Measurements from ENCODE around the gene MTUS2.

The MTUS2 gene

GRCh38 chr13:29513981-29514719 is 694.0 kb downstream of the MTUS2 start:
- no peak for DNase-seq

- DNase-seq: no peak
Measured at GRCh38 chr13:29514720-29515310, 694.7 kb downstream of the MTUS2 start.

- no peak for DNase-seq
Measured at GRCh38 chr13:29515372-29515771, 695.2 kb downstream of the MTUS2 start.

GRCh38 chr13:29516012-29516411 is 695.9 kb downstream of the MTUS2 start:
- DNase-seq: no peak

- no peak for DNase-seq
Measured at GRCh38 chr13:29516880-29517279, 696.7 kb downstream of the MTUS2 start.

GRCh38 chr13:29519921-29520320 is 699.8 kb downstream of the MTUS2 start:
- no peak for DNase-seq

- DNase-seq: no peak
Measured at GRCh38 chr13:29520671-29521070, 700.5 kb downstream of the MTUS2 start.

- no peak for DNase-seq
Measured at GRCh38 chr13:29521336-29521735, 701.2 kb downstream of the MTUS2 start.

- no peak for DNase-seq
Measured at GRCh38 chr13:29522044-29522685, 702.0 kb downstream of the MTUS2 start.

GRCh38 chr13:29523199-29523961 is 703.2 kb downstream of the MTUS2 start:
- no peak for DNase-seq

GRCh38 chr13:29524176-29524575 is 704.0 kb downstream of the MTUS2 start:
- DNase-seq: no peak

- no peak for DNase-seq
Measured at GRCh38 chr13:29524641-29525040, 704.5 kb downstream of the MTUS2 start.

GRCh38 chr13:29525757-29526156 is 705.6 kb downstream of the MTUS2 start:
- DNase-seq: no peak

GRCh38 chr13:29526741-29527140 is 706.6 kb downstream of the MTUS2 start:
- no peak for DNase-seq

- DNase-seq: no peak
Measured at GRCh38 chr13:29527511-29527910, 707.4 kb downstream of the MTUS2 start.

- no peak for DNase-seq
Measured at GRCh38 chr13:29527916-29528315, 707.8 kb downstream of the MTUS2 start.

- DNase-seq: no peak
Measured at GRCh38 chr13:29529754-29530153, 709.6 kb downstream of the MTUS2 start.

GRCh38 chr13:29530901-29531300 is 710.8 kb downstream of the MTUS2 start:
- DNase-seq: no peak

- DNase-seq: no peak
Measured at GRCh38 chr13:29532116-29532515, 712.0 kb downstream of the MTUS2 start.

GRCh38 chr13:29532821-29533220 is 712.7 kb downstream of the MTUS2 start:
- no peak for DNase-seq

- no peak for DNase-seq
Measured at GRCh38 chr13:29534083-29534482, 713.9 kb downstream of the MTUS2 start.

GRCh38 chr13:29535663-29536655 is 715.8 kb downstream of the MTUS2 start:
- DNase-seq: no peak

Data from NCI-H146 (cell line).